ENCODE results near the gene TGFBI. TPM values are rescaled to one million over a fixed set of nuclear protein-coding genes. Genes with fewer than 3 reads are reported as not detected.

Gene TGFBI
- total RNA-seq, 1 experiment from 2014 or later = 142 TPM

GRCh38 chr5:136070486-136071285 is 41.9 kb downstream of the TGFBI start:
- Mint-ChIP-seq H3K27me3 (ENCODE audit: insufficient read depth, unreplicated experiment) (no peaks in the 10 kb centered on the region), H3K27ac (ENCODE audit: unreplicated experiment) (no peak overlapping the region), H3K9me3 (ENCODE audit: unreplicated experiment) (peaks cover 25% of the 10 kb centered on the region), H3K4me1 (ENCODE audit: low read depth, unreplicated experiment) (peaks cover 29% of the 10 kb centered on the region), H3K36me3 (ENCODE audit: insufficient read depth, unreplicated experiment) (peaks cover 11% of the 10 kb centered on the region), H3K4me3 (ENCODE audit: unreplicated experiment) (no peak overlapping the region)
- ChIA-PET CTCF (no interaction called here), POLR2A (no interaction called here)
- no peak for TF ChIP-seq CTCF (IDR thresholded peaks at IDR 0.05; ENCODE audit: insufficient read depth in 1 of 2, low read depth in 1 of 2, low read length in 1 of 2, severe bottlenecking in 1 of 2, unreplicated experiment in 1 of 2)
- no peaks in the 10 kb centered on the region; the same call in 1 of the 2 replicates for H3K36me3 ChIP-seq (ENCODE audit: control insufficient read depth, insufficient read depth, low read length)
- BruUV-seq (replicated peaks) = no TSS peak
- H3K4me3 ChIP-seq (ENCODE audit: low read depth, low read length) = no peak overlapping the region
- H3K9me3 ChIP-seq = peaks cover 10% of the 10 kb centered on the region
- H3K27me3 ChIP-seq (replicated peaks; ENCODE audit: control insufficient read depth, insufficient read depth, low read length) = no peaks in the 10 kb centered on the region
- DNase-seq = no peak
- intact Hi-C loops (cut with micrococcal nuclease; ENCODE audit: unreplicated experiment) = no loop called here
- H3K4me1 ChIP-seq = peaks cover 44% of the 10 kb centered on the region

- H3K27me3 Mint-ChIP-seq (ENCODE audit: insufficient read depth, unreplicated experiment) = no peaks in the 10 kb centered on the region
- H3K4me1 ChIP-seq = peaks cover 24% of the 10 kb centered on the region
- CTCF ChIA-PET = interaction anchor here (1.2 kb wide), 1 partner anchor 9 kb away, joined by 4 read pairs; no protein-coding TSS in a partner anchor
- no peak for DNase-seq
- H3K4me3 Mint-ChIP-seq (ENCODE audit: unreplicated experiment) = no peak overlapping the region
- no peaks in the 10 kb centered on the region for H3K36me3 Mint-ChIP-seq (ENCODE audit: insufficient read depth, unreplicated experiment)
- BruUV-seq (replicated peaks) = no TSS peak
- H3K27ac Mint-ChIP-seq (ENCODE audit: unreplicated experiment) = peak overlapping the region; percentile 15
- H3K9me3 ChIP-seq = peaks cover 4% of the 10 kb centered on the region
- POLR2A ChIA-PET = interaction anchor here (0.5 kb wide), 1 partner anchor 24 kb away, joined by 4 read pairs; no protein-coding TSS in a partner anchor
- peaks cover 17% of the 10 kb centered on the region for H3K4me1 Mint-ChIP-seq (ENCODE audit: low read depth, unreplicated experiment)
- H3K4me3 ChIP-seq (ENCODE audit: low read depth, low read length) = no peak overlapping the region
- intact Hi-C loops (cut with micrococcal nuclease; ENCODE audit: unreplicated experiment) = no loop called here
- H3K36me3 ChIP-seq (ENCODE audit: control insufficient read depth, insufficient read depth, low read length) = no peaks in the 10 kb centered on the region; the same call in 1 of the 2 replicates
- H3K9me3 Mint-ChIP-seq (ENCODE audit: unreplicated experiment) = peaks cover 22% of the 10 kb centered on the region
- no peak for TF ChIP-seq CTCF (IDR thresholded peaks at IDR 0.05; ENCODE audit: insufficient read depth in 1 of 2, low read depth in 1 of 2, low read length in 1 of 2, severe bottlenecking in 1 of 2, unreplicated experiment in 1 of 2)
- H3K27me3 ChIP-seq (replicated peaks; ENCODE audit: control insufficient read depth, insufficient read depth, low read length) = no peaks in the 10 kb centered on the region
These were observed 45.1 kb downstream of the TGFBI start for GRCh38 chr5:136073714-136074529.

GRCh38 chr5:136075466-136075891 is 46.7 kb downstream of the TGFBI start:
- Mint-ChIP-seq H3K27me3 (ENCODE audit: insufficient read depth, unreplicated experiment) (no peaks in the 10 kb centered on the region), H3K9me3 (ENCODE audit: unreplicated experiment) (peaks cover 10% of the 10 kb centered on the region), H3K4me1 (ENCODE audit: low read depth, unreplicated experiment) (peaks cover 17% of the 10 kb centered on the region), H3K36me3 (ENCODE audit: insufficient read depth, unreplicated experiment) (no peaks in the 10 kb centered on the region), H3K27ac (ENCODE audit: unreplicated experiment) (no peak overlapping the region), H3K4me3 (ENCODE audit: unreplicated experiment) (no peak overlapping the region)
- Histone ChIP-seq H3K9me3 (no peaks in the 10 kb centered on the region), H3K27me3 (replicated peaks; ENCODE audit: control insufficient read depth, insufficient read depth, low read length) (no peaks in the 10 kb centered on the region), H3K4me1 (peaks cover 24% of the 10 kb centered on the region), H3K36me3 (ENCODE audit: control insufficient read depth, insufficient read depth, low read length) (no peaks in the 10 kb centered on the region), H3K4me3 (ENCODE audit: low read depth, low read length) (no peak overlapping the region)
- no TSS peak for BruUV-seq (replicated peaks)
- POLR2A ChIA-PET = no interaction called here
- CTCF ChIA-PET = no interaction called here
- intact Hi-C loops (cut with micrococcal nuclease; ENCODE audit: unreplicated experiment) = no loop called here
- TF ChIP-seq CTCF (IDR thresholded peaks at IDR 0.05; ENCODE audit: insufficient read depth in 1 of 2, low read depth in 1 of 2, low read length in 1 of 2, severe bottlenecking in 1 of 2, unreplicated experiment in 1 of 2) = no peak
- DNase-seq = no peak
